A673 (cell line): ENCODE measurements around the gene EPB41L3.

Experiments used
- EZH2 ChIP-seq: fragments of 200-600 bp; sonication (generic); IDR thresholded peaks from 2 replicates; pipeline ENCODE4 v1.6.1; 2017; ENCODE audit warnings: borderline replicate concordance, low read depth, mild to moderate bottlenecking, mixed read lengths, antibody characterized with exemption, low read length; ENCODE audit not compliant: poor library complexity, severe bottlenecking
- TF ChIP-seq, protein P1 (sequence below): fragments of 300-800, 200-600 bp; sonication (generic); conservative IDR thresholded peaks from 2 replicates; pipeline ENCODE4 v1.5.1; 2017; ENCODE audit warnings: low read depth, mild to moderate bottlenecking, antibody characterized with exemption, low read length, moderate library complexity, mixed read lengths

DNA sequence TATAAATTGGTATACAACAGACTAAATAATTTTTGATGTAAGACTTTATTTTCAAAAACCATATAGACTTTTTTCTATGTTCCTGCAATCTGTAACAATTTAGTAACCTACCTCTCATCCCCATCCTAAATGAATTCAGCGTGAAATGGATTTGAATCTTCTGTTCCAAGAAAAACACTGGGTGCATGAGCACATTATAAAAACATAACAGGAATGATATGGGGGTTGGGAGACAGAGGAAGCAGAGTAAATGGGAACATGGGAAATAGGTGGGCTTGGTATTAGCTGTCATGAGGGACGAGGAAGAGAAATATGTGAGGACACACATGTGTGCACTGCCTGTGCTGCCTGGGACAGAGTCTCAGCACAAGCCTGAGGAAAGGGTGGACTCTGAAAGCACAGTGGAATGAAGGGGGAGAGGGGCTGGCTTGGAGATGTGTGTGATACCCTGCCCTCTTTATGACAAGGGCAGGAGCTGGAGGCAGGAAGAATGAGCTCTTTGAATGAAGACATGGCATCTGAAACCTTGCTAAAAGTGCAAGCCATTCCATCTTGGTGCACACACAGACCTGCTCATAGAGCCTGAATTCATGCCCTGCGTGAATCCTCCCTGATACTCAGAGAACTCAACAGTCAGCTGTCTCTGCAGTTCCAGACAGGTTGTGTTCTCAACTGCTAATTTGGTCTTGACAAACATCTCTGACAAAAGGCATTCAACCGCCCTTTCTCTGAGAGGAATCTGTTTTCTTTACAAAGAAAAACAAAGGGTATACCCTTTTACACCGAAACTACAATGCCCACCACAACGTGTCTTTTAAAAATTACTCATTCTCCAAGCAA is 66.6 kb downstream of the EPB41L3 start:
- TF ChIP-seq, protein P1, sequence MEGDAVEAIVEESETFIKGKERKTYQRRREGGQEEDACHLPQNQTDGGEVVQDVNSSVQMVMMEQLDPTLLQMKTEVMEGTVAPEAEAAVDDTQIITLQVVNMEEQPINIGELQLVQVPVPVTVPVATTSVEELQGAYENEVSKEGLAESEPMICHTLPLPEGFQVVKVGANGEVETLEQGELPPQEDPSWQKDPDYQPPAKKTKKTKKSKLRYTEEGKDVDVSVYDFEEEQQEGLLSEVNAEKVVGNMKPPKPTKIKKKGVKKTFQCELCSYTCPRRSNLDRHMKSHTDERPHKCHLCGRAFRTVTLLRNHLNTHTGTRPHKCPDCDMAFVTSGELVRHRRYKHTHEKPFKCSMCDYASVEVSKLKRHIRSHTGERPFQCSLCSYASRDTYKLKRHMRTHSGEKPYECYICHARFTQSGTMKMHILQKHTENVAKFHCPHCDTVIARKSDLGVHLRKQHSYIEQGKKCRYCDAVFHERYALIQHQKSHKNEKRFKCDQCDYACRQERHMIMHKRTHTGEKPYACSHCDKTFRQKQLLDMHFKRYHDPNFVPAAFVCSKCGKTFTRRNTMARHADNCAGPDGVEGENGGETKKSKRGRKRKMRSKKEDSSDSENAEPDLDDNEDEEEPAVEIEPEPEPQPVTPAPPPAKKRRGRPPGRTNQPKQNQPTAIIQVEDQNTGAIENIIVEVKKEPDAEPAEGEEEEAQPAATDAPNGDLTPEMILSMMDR, result no peak
- TF ChIP-seq EZH2, result no peak
